NCI-H2107 (cell line): ENCODE measurements around the gene SMC6.

ENCODE experiments used
- DNase-seq: peaks from one replicate; lab custom pipeline; 2025; lab: John Stamatoyannopoulos, UW

SMC6 gene

GRCh38 chr2:17765398-17765797, 11.8 kb upstream of the SMC6 start:
- DNase-seq = no peak

GRCh38 chr2:17763641-17764333, 10.2 kb upstream of the SMC6 start:
- DNase-seq = no peak

- no peak for DNase-seq
Measured at GRCh38 chr2:17762451-17762850, 8.8 kb upstream of the SMC6 start.

GRCh38 chr2:17759805-17760204, 6.2 kb upstream of the SMC6 start:
- no peak for DNase-seq

- no peak for DNase-seq
Measured at GRCh38 chr2:17758118-17758517, 4.5 kb upstream of the SMC6 start.

- no peak for DNase-seq
Measured at GRCh38 chr2:17757321-17757720, 3.7 kb upstream of the SMC6 start.

- DNase-seq = no peak
Measured at GRCh38 chr2:17756668-17757067, 3.1 kb upstream of the SMC6 start.

- DNase-seq = no peak
Measured at GRCh38 chr2:17754773-17755425, 1.3 kb upstream of the SMC6 start.

GRCh38 chr2:17752892-17753802, 463 bp downstream of the SMC6 start:
- peak; percentile 8 for DNase-seq

GRCh38 chr2:17752246-17752645, 1.4 kb downstream of the SMC6 start:
- DNase-seq = no peak

GRCh38 chr2:17749753-17750438, 3.7 kb downstream of the SMC6 start:
- no peak for DNase-seq

- no peak for DNase-seq
Measured at GRCh38 chr2:17748745-17749144, 4.9 kb downstream of the SMC6 start.

- no peak for DNase-seq
Measured at GRCh38 chr2:17747684-17748452, 5.7 kb downstream of the SMC6 start.

- no peak for DNase-seq
Measured at GRCh38 chr2:17740203-17740602, 13.4 kb downstream of the SMC6 start.

GRCh38 chr2:17736989-17737388, 16.6 kb downstream of the SMC6 start:
- no peak for DNase-seq

- DNase-seq = no peak
Measured at GRCh38 chr2:17735864-17736263, 17.7 kb downstream of the SMC6 start.

- no peak for DNase-seq
Measured at GRCh38 chr2:17733599-17733998, 20.0 kb downstream of the SMC6 start.

- no peak for DNase-seq
Measured at GRCh38 chr2:17729880-17730279, 23.7 kb downstream of the SMC6 start.

- no peak for DNase-seq
Measured at GRCh38 chr2:17728210-17728609, 25.4 kb downstream of the SMC6 start.

GRCh38 chr2:17719562-17720371, 33.8 kb downstream of the SMC6 start:
- no peak for DNase-seq

GRCh38 chr2:17718689-17719088, 34.9 kb downstream of the SMC6 start:
- no peak for DNase-seq
